ENCODE measurements around the gene SPRY4. TPM values are rescaled to one million over a fixed set of nuclear protein-coding genes. Genes with fewer than 3 reads are reported as not detected.

Gene SPRY4
- total and polyA plus RNA-seq, 2 of the 8 experiments (the other 6 are each of a cell fraction or from before 2014, with no cell fraction given), result 59.1 to 113 TPM

- Histone ChIP-seq H3K79me2 (ENCODE audit: control insufficient read depth in 1 of 2, insufficient read depth in 2 of 2, low read length in 2 of 2) (peaks cover 51 to 99% of the 10 kb centered on the region in 2 experiments), H4K91ac (replicated peaks; ENCODE audit: insufficient read length, low read length) (no peak overlapping the region), H4K8ac (ENCODE audit: extremely low read depth, insufficient read depth, low read length) (no peak overlapping the region), H3K27me3 (replicated peaks in 1 of 4; ENCODE audit: control insufficient read depth in 3 of 4, extremely low read depth in 1 of 4, insufficient read depth in 3 of 4, low read length in 3 of 4) (no peaks in the 10 kb centered on the region), H3K27ac (ENCODE audit: low read depth, low read length) (no peak overlapping the region), H2AFZ (ENCODE audit: low read length) (no peak overlapping the region), H3K23ac (ENCODE audit: insufficient read length) (no peak overlapping the region), H3K4me2 (ENCODE audit: insufficient read depth in 1 of 2, low read depth in 2 of 2, low read length in 2 of 2) (no peak overlapping the region), H3K4ac (replicated peaks; ENCODE audit: insufficient read length, low read depth, low read length) (no peak overlapping the region), H3K9me3 (ENCODE audit: insufficient read depth in 2 of 2, low read depth in 1 of 2, low read length in 1 of 2) (no peaks in the 10 kb centered on the region), H4K20me1 (replicated peaks in 1 of 2; ENCODE audit: control insufficient read depth in 1 of 2, insufficient read depth in 2 of 2, low read length in 2 of 2) (peaks cover 50 to 61% of the 10 kb centered on the region in 2 experiments), H2AK5ac (ENCODE audit: low read depth, low read length) (no peak overlapping the region), H3K23me2 (ENCODE audit: low read depth, low read length) (peaks cover 1% of the 10 kb centered on the region; the same call in 1 of the 2 replicates), H3K56ac (replicated peaks; ENCODE audit: insufficient read length, low read depth, low read length) (no peak overlapping the region), H3K14ac (ENCODE audit: insufficient read length) (no peak overlapping the region), H2BK5ac (ENCODE audit: low read depth, low read length) (no peak overlapping the region), H3K18ac (ENCODE audit: extremely low read depth, low read length) (no peak overlapping the region), H4K5ac (ENCODE audit: insufficient read length, low read depth, low read length) (no peak overlapping the region), H3K79me1 (ENCODE audit: low read depth, low read length) (peaks cover 17% of the 10 kb centered on the region), H3K4me3 (ENCODE audit: extremely low read depth in 1 of 4, insufficient read depth in 2 of 4, low read depth in 3 of 4, low read length in 4 of 4) (no peak overlapping the region), H2BK15ac (ENCODE audit: low read length) (no peak overlapping the region), H2BK12ac (ENCODE audit: low read depth, low read length) (no peak overlapping the region), H3K9ac (replicated peaks in 1 of 4; ENCODE audit: extremely low read depth in 1 of 4, low read depth in 3 of 4, low read length in 3 of 4) (no peak overlapping the region), H2BK20ac (ENCODE audit: low read length) (no peak overlapping the region), H3K36me3 (ENCODE audit: control insufficient read depth in 2 of 4, insufficient read depth in 4 of 4, low read length in 3 of 4) (peaks cover 14 to 62% (median 40%) of the 10 kb centered on the region in 4 experiments), H3K4me1 (replicated peaks in 1 of 4; ENCODE audit: control insufficient read depth in 3 of 4, insufficient read depth in 4 of 4, low read length in 3 of 4) (peaks cover 10 to 39% (median 16%) of the 10 kb centered on the region in 4 experiments), H2BK120ac (replicated peaks; ENCODE audit: low read depth, low read length) (no peak overlapping the region)
- TF ChIP-seq SIRT6 (IDR thresholded peaks at IDR 0.05; ENCODE audit: low read length) (no peak), SP1 (IDR thresholded peaks at IDR 0.05; ENCODE audit: low read depth, low read length) (no peak), NRF1 (IDR thresholded peaks at IDR 0.05; ENCODE audit: low read depth, low read length) (no peak), SUZ12 (IDR thresholded peaks at IDR 0.05; ENCODE audit: low read length) (no peak), BACH1 (IDR thresholded peaks at IDR 0.05; ENCODE audit: low read length) (no peak), BCL11A (IDR thresholded peaks at IDR 0.05; ENCODE audit: low read depth in 2 of 2, low read length in 2 of 2) (no peak), USF2 (IDR thresholded peaks at IDR 0.05; ENCODE audit: low read length) (no peak), GTF2F1 (IDR thresholded peaks at IDR 0.05; ENCODE audit: borderline replicate concordance, low read depth, low read length) (no peak), ATF3 (IDR thresholded peaks at IDR 0.05; ENCODE audit: insufficient read depth, low read depth, low read length) (no peak)
- DNase-seq (ENCODE audit: low read depth in 1 of 2, low spot score in 2 of 2) (no peak), FAIRE-seq (no peak)
- ChIA-PET CTCF (ENCODE audit: partially characterized antibody) (interaction anchor here (0.9 to 13.7 kb wide), 7 partner anchors 8 to 231 kb away, joined by 3 to 191 read pairs (median 4); no protein-coding TSS in a partner anchor), POLR2A (ENCODE audit: partially characterized antibody) (interaction anchor here (1.1 to 2.6 kb wide), 2 partner anchors 8 to 29 kb away, joined by 3 to 14 read pairs; partner anchors contain the start of gene SPRY4)
- 97% methylated on average over 6 of the region's 6 CpGs; no CpG with 5 or more reads in 1 of the 2 experiments for WGBS, 2 experiments (ENCODE audit: extremely low coverage in 1 of 2, insufficient coverage in 1 of 2, insufficient read length in 1 of 2, insufficient replicate concordance in 2 of 2, low coverage in 1 of 2, low lambda C conversion rate in 2 of 2, missing lambda C conversion rate in 1 of 2)
These were observed 9.5 kb downstream of the SPRY4 start for GRCh38 chr5:142315096-142315900.

All from H1 (cell line).